SIG-M5 (cell line): ENCODE results near the gene ICAM3.

ENCODE experiments used
- DNase-seq: peaks from one replicate; lab custom pipeline; 2025; lab: John Stamatoyannopoulos, UW

Gene ICAM3

DNA sequence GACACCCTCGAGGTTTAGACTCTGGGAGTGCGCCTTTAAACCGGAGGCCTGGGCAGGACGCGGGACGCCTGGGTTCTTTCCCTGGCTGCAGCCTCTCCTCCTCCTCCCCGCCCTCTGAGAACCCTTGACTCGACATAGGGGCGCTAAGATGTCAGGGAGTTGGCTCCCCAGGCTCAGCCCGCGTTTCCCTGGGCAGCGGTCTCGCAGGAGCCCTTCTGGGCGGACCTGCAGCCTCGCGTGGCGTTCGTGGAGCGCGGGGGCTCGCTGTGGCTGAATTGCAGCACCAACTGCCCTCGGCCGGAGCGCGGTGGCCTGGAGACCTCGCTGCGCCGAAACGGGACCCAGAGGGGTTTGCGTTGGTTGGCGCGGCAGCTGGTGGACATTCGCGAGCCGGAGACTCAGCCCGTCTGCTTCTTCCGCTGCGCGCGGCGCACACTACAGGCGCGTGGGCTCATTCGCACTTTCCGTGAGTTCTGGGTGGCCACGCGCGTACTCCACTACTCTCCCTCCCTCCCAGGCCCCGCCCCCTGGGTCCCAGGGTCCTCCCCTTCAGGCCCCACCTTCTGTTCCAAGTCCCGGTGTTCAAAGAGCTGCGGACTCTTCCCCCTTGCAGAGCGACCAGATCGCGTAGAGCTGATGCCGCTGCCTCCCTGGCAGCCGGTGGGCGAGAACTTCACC is 48.4 kb downstream of the ICAM3 start:
- no peak for DNase-seq

- DNase-seq, result no peak
Measured at GRCh38 chr19:10290357-10290875, 49.0 kb downstream of the ICAM3 start.

- DNase-seq, result no peak
Measured at GRCh38 chr19:10289836-10290356, 49.5 kb downstream of the ICAM3 start, which contains the start of gene ICAM5. Gene ICAM5 (plus strand): TSS chr19:10289952. CDS start chr19:10290044, 92 bp downstream.

DNA sequence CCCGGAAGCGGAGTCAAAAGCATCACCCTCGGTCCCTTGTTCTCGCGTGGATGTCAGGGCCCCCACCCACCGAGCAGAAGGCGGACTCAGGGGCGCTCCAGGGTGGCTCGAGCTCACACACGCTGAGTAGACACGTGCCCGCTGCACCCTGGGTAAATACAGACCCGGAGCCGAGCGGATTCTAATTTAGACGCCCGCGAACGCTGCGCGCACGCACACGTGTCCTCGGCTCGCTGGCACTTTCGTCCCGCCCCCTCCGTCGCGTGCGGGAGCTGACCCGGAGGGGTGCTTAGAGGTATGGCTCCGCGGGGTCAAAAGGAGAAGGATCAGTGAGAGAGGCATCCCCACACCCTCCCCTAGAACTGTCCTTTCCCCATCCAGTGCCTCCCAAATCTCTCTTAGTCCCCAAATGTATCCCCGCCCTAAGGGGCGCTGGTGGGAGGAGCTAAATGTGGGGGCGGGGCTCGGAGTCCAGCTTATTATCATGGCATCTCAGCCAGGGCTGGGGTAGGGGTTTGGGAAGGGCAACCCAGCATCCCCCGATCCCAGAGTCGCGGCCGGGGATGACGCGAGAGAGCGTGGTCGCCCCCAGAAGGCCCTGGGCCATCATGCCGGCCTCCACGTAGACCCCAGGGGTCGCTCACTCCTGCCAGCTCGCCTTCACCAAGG is 50.1 kb downstream of the ICAM3 start:
- no peak for DNase-seq

GRCh38 chr19:10288662-10289166 is 50.7 kb downstream of the ICAM3 start:
- no peak for DNase-seq

DNA sequence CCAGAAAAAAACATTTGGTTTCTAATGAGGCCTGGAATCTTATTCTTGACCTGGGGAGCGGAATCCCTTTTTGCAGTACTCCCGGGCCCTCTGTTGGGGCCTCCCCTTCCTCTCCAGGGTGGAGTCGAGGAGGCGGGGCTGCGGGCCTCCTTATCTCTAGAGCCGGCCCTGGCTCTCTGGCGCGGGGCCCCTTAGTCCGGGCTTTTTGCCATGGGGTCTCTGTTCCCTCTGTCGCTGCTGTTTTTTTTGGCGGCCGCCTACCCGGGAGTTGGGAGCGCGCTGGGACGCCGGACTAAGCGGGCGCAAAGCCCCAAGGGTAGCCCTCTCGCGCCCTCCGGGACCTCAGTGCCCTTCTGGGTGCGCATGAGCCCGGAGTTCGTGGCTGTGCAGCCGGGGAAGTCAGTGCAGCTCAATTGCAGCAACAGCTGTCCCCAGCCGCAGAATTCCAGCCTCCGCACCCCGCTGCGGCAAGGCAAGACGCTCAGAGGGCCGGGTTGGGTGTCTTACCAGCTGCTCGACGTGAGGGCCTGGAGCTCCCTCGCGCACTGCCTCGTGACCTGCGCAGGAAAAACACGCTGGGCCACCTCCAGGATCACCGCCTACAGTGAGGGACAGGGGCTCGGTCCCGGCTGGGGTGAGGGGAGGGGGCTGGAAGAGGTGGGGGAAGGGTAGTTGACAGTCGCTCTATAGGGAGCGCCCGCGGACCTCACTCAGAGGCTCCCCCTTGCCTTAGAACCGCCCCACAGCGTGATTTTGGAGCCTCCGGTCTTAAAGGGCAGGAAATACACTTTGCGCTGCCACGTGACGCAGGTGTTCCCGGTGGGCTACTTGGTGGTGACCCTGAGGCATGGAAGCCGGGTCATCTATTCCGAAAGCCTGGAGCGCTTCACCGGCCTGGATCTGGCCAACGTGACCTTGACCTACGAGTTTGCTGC is 52.4 kb downstream of the ICAM3 start, which contains the start of gene ICAM4:
Gene ICAM4, plus strand, starts transcription at position 153 of the 935 bp plus-strand sequence. Its CDS starts 58 bp downstream, at position 211.
- DNase-seq, result no peak

- no peak for DNase-seq
Measured at GRCh38 chr19:10285393-10285792, 54.0 kb downstream of the ICAM3 start.

GRCh38 chr19:10284960-10285278 is 54.5 kb downstream of the ICAM3 start:
- DNase-seq, result no peak

GRCh38 chr19:10284065-10284959 is 55.1 kb downstream of the ICAM3 start:
- DNase-seq, result no peak
